DMS153 treated with DMSO at 0.1 percent for 48 hours (cell line): ENCODE results near the gene COL11A2.

Source experiments
- DNase-seq: peaks from one replicate; lab custom pipeline; 2025; ENCODE audit not compliant: unreplicated experiment; lab: John Stamatoyannopoulos, UW

COL11A2 gene

GRCh38 chr6:33120001-33120400 is 72.3 kb downstream of the COL11A2 start:
- no peak for DNase-seq

- peak; percentile 55 for DNase-seq
These were observed 73.6 kb downstream of the COL11A2 start for GRCh38 chr6:33118525-33119123.

GRCh38 chr6:33117811-33118277 is 74.4 kb downstream of the COL11A2 start:
- DNase-seq, result no peak

GRCh38 chr6:33116841-33117711 is 75.2 kb downstream of the COL11A2 start:
- DNase-seq, result no peak

- DNase-seq, result no peak
These were observed 75.8 kb downstream of the COL11A2 start for GRCh38 chr6:33116417-33116816.

GRCh38 chr6:33114406-33114805 is 77.9 kb downstream of the COL11A2 start:
- no peak for DNase-seq

GRCh38 chr6:33113755-33114154 is 78.5 kb downstream of the COL11A2 start:
- no peak for DNase-seq
